Astrocyte (in vitro differentiated cells and primary cell): ENCODE measurements around the gene USP19. TPM values are rescaled to one million over a fixed set of nuclear protein-coding genes. Genes with fewer than 3 reads are reported as not detected.

ENCODE experiments used
- DNase-seq: peaks from one replicate; pipeline ENCODE4 v3.0.0-alpha.2; 2010; ENCODE audit warnings: low read depth
- FAIRE-seq: peaks from 2 replicates; lab custom pipeline; 2011; peaks lifted over from hg19 to GRCh38; lab: Jason Lieb, UNC
- H2AFZ ChIP-seq: 2 replicates; pipeline ENCODE4 v1.6.0; 2012; ENCODE audit warnings: low read depth, low read length, inconsistent platforms
- H3K27ac ChIP-seq: 2 replicates; pipeline ENCODE4 v1.5.1; 2011; ENCODE audit warnings: low read depth, low read length, inconsistent platforms
- H3K27me3 ChIP-seq: 2 replicates; pipeline ENCODE4 v1.6.0; 2011; ENCODE audit warnings: low read length, inconsistent platforms; ENCODE audit not compliant: insufficient read depth
- H3K36me3 ChIP-seq: 2 replicates; pipeline ENCODE4 v1.5.1; 2011; ENCODE audit warnings: low read length, inconsistent platforms; ENCODE audit not compliant: insufficient read depth
- H3K4me1 ChIP-seq: 2 replicates; pipeline ENCODE4 v1.5.1; 2011; ENCODE audit warnings: low read length, inconsistent platforms; ENCODE audit not compliant: insufficient read depth
- H3K4me2 ChIP-seq: 2 replicates; pipeline ENCODE4 v1.6.0; 2012; ENCODE audit warnings: low read length, inconsistent platforms
- H3K4me3 ChIP-seq: 2 replicates; pipeline ENCODE4 v1.5.1; 2011; ENCODE audit warnings: low read depth, mild to moderate bottlenecking, low read length, inconsistent platforms; ENCODE audit not compliant: insufficient read depth
- H3K79me2 ChIP-seq: 2 replicates; pipeline ENCODE4 v1.6.0; 2012; ENCODE audit warnings: mild to moderate bottlenecking, low read length, inconsistent platforms; ENCODE audit not compliant: insufficient read depth
- H3K9ac ChIP-seq: 2 replicates; pipeline ENCODE4 v1.6.0; 2012; ENCODE audit warnings: mild to moderate bottlenecking, low read length, inconsistent platforms
- H3K9me3 ChIP-seq: 2 replicates; pipeline ENCODE4 v1.5.1; 2012; ENCODE audit warnings: low read depth, mild to moderate bottlenecking, low read length, inconsistent platforms; ENCODE audit not compliant: insufficient read depth
- H4K20me1 ChIP-seq: 2 replicates; pipeline ENCODE4 v1.6.0; 2012; ENCODE audit warnings: low read length, inconsistent platforms; ENCODE audit not compliant: insufficient read depth
- H3K27ac Mint-ChIP-seq: one replicate; pipeline ENCODE4 v1.8.0; 2021; ENCODE audit warnings: mild to moderate bottlenecking, mixed read lengths; ENCODE audit not compliant: unreplicated experiment
- H3K27me3 Mint-ChIP-seq: one replicate; pipeline ENCODE4 v1.8.0; 2021; ENCODE audit warnings: low read depth, mixed read lengths; ENCODE audit not compliant: unreplicated experiment
- H3K36me3 Mint-ChIP-seq: one replicate; pipeline ENCODE4 v1.8.0; 2021; ENCODE audit warnings: low read depth, mixed read lengths; ENCODE audit not compliant: unreplicated experiment
- H3K4me1 Mint-ChIP-seq: one replicate; pipeline ENCODE4 v1.8.0; 2021; ENCODE audit warnings: low read depth, mixed read lengths; ENCODE audit not compliant: unreplicated experiment
- H3K4me3 Mint-ChIP-seq: one replicate; pipeline ENCODE4 v1.8.0; 2021; ENCODE audit warnings: mild to moderate bottlenecking, moderate library complexity, mixed read lengths; ENCODE audit not compliant: unreplicated experiment
- H3K9me3 Mint-ChIP-seq: one replicate; pipeline ENCODE4 v1.8.0; 2021; ENCODE audit warnings: mild to moderate bottlenecking, mixed read lengths; ENCODE audit not compliant: unreplicated experiment
- CTCF ChIP-seq: IDR thresholded peaks from 2 replicates; pipeline ENCODE4 v1.5.1; 2011; ENCODE audit warnings: low read depth, mild to moderate bottlenecking, inconsistent platforms, low read length, moderate library complexity; ENCODE audit not compliant: insufficient read depth
- EZH2 ChIP-seq: IDR thresholded peaks from 2 replicates; pipeline ENCODE4 v1.6.1; 2012; ENCODE audit warnings: mild to moderate bottlenecking, low read length, inconsistent platforms; ENCODE audit not compliant: insufficient read depth
- total RNA-seq: library from RNA; stranded (reverse); gene quantifications from 2 replicates; pipeline ENCODE4 v1.2.1, GENCODE V29; 2021

USP19 gene
- total RNA-seq, 1 donor from 2014 or later = 28.7 TPM

GRCh38 chr3:49111347-49111746 lies 9.3 kb downstream of the USP19 start:
- no peaks in the 10 kb centered on the region for H3K27me3 Mint-ChIP-seq
- Histone ChIP-seq H2AFZ (no peak overlapping the region), H3K4me3 (no peak overlapping the region), H3K4me2 (no peak overlapping the region), H3K4me1 (no peaks in the 10 kb centered on the region), H3K27ac (no peak overlapping the region), H3K9ac (no peak overlapping the region), H4K20me1 (peaks cover 4% of the 10 kb centered on the region), H3K36me3 (peaks cover 36% of the 10 kb centered on the region), H3K9me3 (no peaks in the 10 kb centered on the region), H3K79me2 (no peaks in the 10 kb centered on the region), H3K27me3 (no peaks in the 10 kb centered on the region)
- no peaks in the 10 kb centered on the region for H3K4me1 Mint-ChIP-seq
- H3K9me3 Mint-ChIP-seq = no peaks in the 10 kb centered on the region
- no peak for FAIRE-seq
- peaks cover 30% of the 10 kb centered on the region for H3K36me3 Mint-ChIP-seq
- no peak overlapping the region for H3K27ac Mint-ChIP-seq
- DNase-seq = no peak
- H3K4me3 Mint-ChIP-seq = no peak overlapping the region
- no peak for TF ChIP-seq CTCF
- TF ChIP-seq EZH2 = no peak

- Mint-ChIP-seq H3K27me3 (no peaks in the 10 kb centered on the region), H3K4me3 (no peak overlapping the region), H3K36me3 (peaks cover 25% of the 10 kb centered on the region), H3K9me3 (no peaks in the 10 kb centered on the region), H3K27ac (no peak overlapping the region), H3K4me1 (peaks cover under 1% of the 10 kb centered on the region)
- Histone ChIP-seq H2AFZ (no peak overlapping the region), H3K9me3 (no peaks in the 10 kb centered on the region), H3K4me3 (no peak overlapping the region), H3K36me3 (peaks cover 31% of the 10 kb centered on the region), H3K4me2 (no peak overlapping the region), H3K27me3 (no peaks in the 10 kb centered on the region), H4K20me1 (peaks cover 4% of the 10 kb centered on the region), H3K4me1 (no peaks in the 10 kb centered on the region), H3K79me2 (peaks cover 3% of the 10 kb centered on the region), H3K27ac (no peak overlapping the region), H3K9ac (no peak overlapping the region)
- TF ChIP-seq CTCF (no peak), EZH2 (no peak)
- DNase-seq (no peak), FAIRE-seq (no peak)
These were observed 9.8 kb downstream of the USP19 start for GRCh38 chr3:49110780-49111179.

- Mint-ChIP-seq H3K4me3 (no peak overlapping the region), H3K27me3 (no peaks in the 10 kb centered on the region), H3K36me3 (peaks cover 12% of the 10 kb centered on the region), H3K9me3 (no peaks in the 10 kb centered on the region), H3K27ac (no peak overlapping the region), H3K4me1 (peaks cover 11% of the 10 kb centered on the region)
- H3K36me3 ChIP-seq = peaks cover 20% of the 10 kb centered on the region
- H3K27ac ChIP-seq = no peak overlapping the region
- H3K27me3 ChIP-seq = no peaks in the 10 kb centered on the region
- no peak overlapping the region for H3K4me3 ChIP-seq
- no peak for FAIRE-seq
- no peak for DNase-seq
- H3K79me2 ChIP-seq = peaks cover 17% of the 10 kb centered on the region
- no peak overlapping the region for H3K9ac ChIP-seq
- no peak overlapping the region for H2AFZ ChIP-seq
- H3K9me3 ChIP-seq = no peaks in the 10 kb centered on the region
- H4K20me1 ChIP-seq = peaks cover 4% of the 10 kb centered on the region
- peaks cover 9% of the 10 kb centered on the region for H3K4me1 ChIP-seq
- no peak overlapping the region for H3K4me2 ChIP-seq
- TF ChIP-seq EZH2 (no peak), CTCF (no peak)
These were observed 12.3 kb downstream of the USP19 start for GRCh38 chr3:49108346-49108745.
